Umbilical cord (tissue), 2 donors: ENCODE results near the gene LRRN1. TPM values are rescaled to one million over a fixed set of nuclear protein-coding genes. Genes with fewer than 3 reads are reported as not detected.

ENCODE experiments used
- DNase-seq: peaks from one replicate; pipeline ENCODE4 v3.0.0-alpha.2; 2015; ENCODE audit warnings: low spot score
- total RNA-seq: library from RNA; depleted of rRNA; stranded (reverse); fragments of >200 nt; gene quantifications from one replicate; pipeline ENCODE4 v1.2.3, GENCODE V29; 2014; ENCODE audit warnings: low replicate concordance; ENCODE audit not compliant: insufficient read depth

Gene LRRN1
- total RNA-seq: 2.4 TPM

GRCh38 chr3:3799173-3800079, at the start of gene LRRN1:
LRRN1 (plus strand) TSS chr3:3799431; CDS start chr3:3844642, 45,211 bp downstream.
- DNase-seq: peak; percentile 73

- DNase-seq: no peak
Observed at GRCh38 chr3:3753416-3753815, 45.8 kb upstream of the LRRN1 start.

- no peak for DNase-seq
Observed at GRCh38 chr3:3765661-3766060, 33.6 kb upstream of the LRRN1 start.

GRCh38 chr3:3766140-3766539, 33.1 kb upstream of the LRRN1 start:
- no peak for DNase-seq

GRCh38 chr3:3771094-3771493, 28.1 kb upstream of the LRRN1 start:
- no peak for DNase-seq

- DNase-seq: peak; percentile 9
Observed at GRCh38 chr3:3771567-3771966, 27.7 kb upstream of the LRRN1 start.

- DNase-seq: peak; percentile 37
Observed at GRCh38 chr3:3772338-3772737, 26.9 kb upstream of the LRRN1 start.

GRCh38 chr3:3772920-3773319, 26.3 kb upstream of the LRRN1 start:
- DNase-seq: no peak

- DNase-seq: no peak
Observed at GRCh38 chr3:3776607-3777006, 22.6 kb upstream of the LRRN1 start.

- no peak for DNase-seq
Observed at GRCh38 chr3:3778216-3778615, 21.0 kb upstream of the LRRN1 start.

GRCh38 chr3:3778641-3779270, 20.5 kb upstream of the LRRN1 start:
- DNase-seq: no peak

GRCh38 chr3:3782457-3782856, 16.8 kb upstream of the LRRN1 start:
- no peak for DNase-seq

- no peak for DNase-seq
Observed at GRCh38 chr3:3783210-3783609, 16.0 kb upstream of the LRRN1 start.

GRCh38 chr3:3783696-3784095, 15.5 kb upstream of the LRRN1 start:
- no peak for DNase-seq

- DNase-seq: no peak
Observed at GRCh38 chr3:3792391-3792790, 6.8 kb upstream of the LRRN1 start.

- peak; percentile 35 for DNase-seq
Observed at GRCh38 chr3:3798631-3799113, 559 bp upstream of the LRRN1 start.

- DNase-seq: peak; percentile 35
Observed at GRCh38 chr3:3800080-3800455, 837 bp downstream of the LRRN1 start.

GRCh38 chr3:3800685-3801493, 1.7 kb downstream of the LRRN1 start:
- peak; percentile 24 for DNase-seq

GRCh38 chr3:3801494-3801841, 2.2 kb downstream of the LRRN1 start:
- no peak for DNase-seq

- no peak for DNase-seq
Observed at GRCh38 chr3:3802046-3802445, 2.8 kb downstream of the LRRN1 start.

GRCh38 chr3:3804560-3804959, 5.3 kb downstream of the LRRN1 start:
- no peak for DNase-seq

GRCh38 chr3:3806092-3806491, 6.9 kb downstream of the LRRN1 start:
- DNase-seq: no peak
